HG03159 (cell line): Measurements from ENCODE around the gene MYOM1.

Experiments
- ATAC-seq: cut with Tn5 transposase; IDR thresholded peaks from one replicate; pipeline ENCODE4 v1.9.1; 2021; ENCODE audit warnings: mild to moderate bottlenecking, moderate library complexity; ENCODE audit not compliant: unreplicated experiment

The MYOM1 gene

GRCh38 chr18:3250237-3251107 is 30.7 kb upstream of the MYOM1 start:
- no peak for ATAC-seq

- ATAC-seq: no peak
These were observed 29.0 kb upstream of the MYOM1 start for GRCh38 chr18:3248658-3249359.

- ATAC-seq: peak; percentile 1
These were observed 28.4 kb upstream of the MYOM1 start for GRCh38 chr18:3248062-3248657.

- ATAC-seq: peak; percentile 83
These were observed 27.7 kb upstream of the MYOM1 start, which contains the start of gene MYL12A for GRCh38 chr18:3247240-3248061. TSS of gene MYL12A (plus strand) at chr18:3247801. CDS start at chr18:3253248, 5,447 bp downstream.

- no peak for ATAC-seq
These were observed 27.0 kb upstream of the MYOM1 start for GRCh38 chr18:3246635-3247239.

- peak; percentile 37 for ATAC-seq
These were observed 26.3 kb upstream of the MYOM1 start for GRCh38 chr18:3245853-3246634.

- ATAC-seq: no peak
These were observed 25.4 kb upstream of the MYOM1 start for GRCh38 chr18:3245185-3245564.

- no peak for ATAC-seq
These were observed 19.0 kb upstream of the MYOM1 start for GRCh38 chr18:3238742-3239141.

GRCh38 chr18:3236470-3236869 is 16.7 kb upstream of the MYOM1 start:
- ATAC-seq: no peak

GRCh38 chr18:3235846-3236245 is 16.1 kb upstream of the MYOM1 start:
- no peak for ATAC-seq

- ATAC-seq: no peak
These were observed 14.7 kb upstream of the MYOM1 start for GRCh38 chr18:3234457-3234856.

- ATAC-seq: no peak
These were observed 13.8 kb upstream of the MYOM1 start for GRCh38 chr18:3233433-3234168.

GRCh38 chr18:3233004-3233403 is 13.2 kb upstream of the MYOM1 start:
- ATAC-seq: no peak

GRCh38 chr18:3230401-3231334 is 10.9 kb upstream of the MYOM1 start:
- no peak for ATAC-seq

GRCh38 chr18:3226048-3226447 is 6.3 kb upstream of the MYOM1 start:
- no peak for ATAC-seq

GRCh38 chr18:3225588-3225987 is 5.8 kb upstream of the MYOM1 start:
- no peak for ATAC-seq

- ATAC-seq: no peak
These were observed 4.5 kb upstream of the MYOM1 start for GRCh38 chr18:3224223-3224622.

- ATAC-seq: no peak
These were observed 3.6 kb upstream of the MYOM1 start for GRCh38 chr18:3223356-3223755.
